Mesenchymal stem cell (in vitro differentiated cells and primary cell): ENCODE data around the gene RPL10L.

ENCODE experiments used
- DNase-seq: peaks from one replicate; pipeline ENCODE4 v3.0.0-alpha.2; 2013
- H2AFZ ChIP-seq: one replicate; pipeline ENCODE4 v1.6.1; 2013; ENCODE audit warnings: low read depth, mild to moderate bottlenecking, control low read depth, inconsistent platforms, low read length, moderate library complexity
- H2AK5ac ChIP-seq: 2 replicates; pipeline ENCODE4 v1.6.1; 2013; ENCODE audit warnings: low read length, moderate library complexity, mild to moderate bottlenecking, inconsistent platforms; ENCODE audit not compliant: severe bottlenecking
- H2BK120ac ChIP-seq: one replicate; pipeline ENCODE4 v1.6.1; 2013; ENCODE audit warnings: low read depth, mild to moderate bottlenecking, inconsistent platforms, low read length, moderate library complexity
- H2BK12ac ChIP-seq, 2 experiments: one replicate each; pipeline ENCODE4 v1.6.1; 2013; ENCODE audit warnings: inconsistent platforms in 2 of 2, low read length in 2 of 2, mild to moderate bottlenecking in 2 of 2, moderate library complexity in 2 of 2, control low read depth in 1 of 2
- H2BK15ac ChIP-seq: one replicate; pipeline ENCODE4 v1.6.1; 2013; ENCODE audit warnings: mild to moderate bottlenecking, low read depth, inconsistent platforms; ENCODE audit not compliant: poor library complexity, severe bottlenecking
- H2BK5ac ChIP-seq: 2 replicates; pipeline ENCODE4 v1.6.1; 2013; ENCODE audit warnings: low read depth, mild to moderate bottlenecking, low read length, control low read depth, inconsistent platforms; ENCODE audit not compliant: poor library complexity, severe bottlenecking
- H3K14ac ChIP-seq, 2 experiments: one replicate each; pipeline ENCODE4 v1.6.1; 2013; ENCODE audit warnings: inconsistent platforms in 2 of 2, low read length in 2 of 2, control low read depth in 1 of 2, mild to moderate bottlenecking in 1 of 2, moderate library complexity in 1 of 2
- H3K18ac ChIP-seq, 2 experiments: one replicate each; pipeline ENCODE4 v1.6.1; 2013; ENCODE audit warnings: inconsistent platforms in 2 of 2, low read length in 2 of 2, control low read depth in 1 of 2, low read depth in 1 of 2, mild to moderate bottlenecking in 1 of 2
- H3K23ac ChIP-seq, 2 experiments: one replicate each; pipeline ENCODE4 v1.6.1; 2013; ENCODE audit warnings: inconsistent platforms in 2 of 2, low read length in 2 of 2, mild to moderate bottlenecking in 2 of 2, moderate library complexity in 2 of 2, control low read depth in 1 of 2
- H3K27ac ChIP-seq: 2 replicates; pipeline ENCODE4 v1.5.1; 2013; ENCODE audit warnings: mild to moderate bottlenecking, moderate library complexity, low read length, control low read depth, inconsistent platforms; ENCODE audit not compliant: poor library complexity, severe bottlenecking
- H3K27me3 ChIP-seq, 2 experiments: 2 replicates each; pipeline versions ENCODE4 v1.6.1 to v1.7.0; 2013; ENCODE audit warnings: low read length in 2 of 2, mild to moderate bottlenecking in 2 of 2, moderate library complexity in 2 of 2, control low read depth in 1 of 2, inconsistent platforms in 1 of 2; ENCODE audit not compliant: control insufficient read depth in 1 of 2, insufficient read depth in 1 of 2
- H3K36me3 ChIP-seq, 2 experiments: 2 replicates each; pipeline versions ENCODE4 v1.6.1 to v1.7.0; 2013; ENCODE audit warnings: low read length in 2 of 2, control low read depth in 1 of 2, inconsistent platforms in 1 of 2, low read depth in 1 of 2, mild to moderate bottlenecking in 1 of 2; ENCODE audit not compliant: insufficient read depth in 2 of 2, control insufficient read depth in 1 of 2
- H3K4ac ChIP-seq, 2 experiments: one replicate each; pipeline ENCODE4 v1.6.1; 2013; ENCODE audit warnings: inconsistent platforms in 2 of 2, low read length in 2 of 2, mild to moderate bottlenecking in 2 of 2, moderate library complexity in 2 of 2, control low read depth in 1 of 2, low read depth in 1 of 2
- H3K4me1 ChIP-seq: 2 replicates; pipeline ENCODE4 v1.6.1; 2013; ENCODE audit warnings: low read depth, low read length, control low read depth; ENCODE audit not compliant: control insufficient read depth, insufficient read depth
- H3K4me2 ChIP-seq: 2 replicates; pipeline ENCODE4 v1.6.1; 2013; ENCODE audit warnings: low read length, mild to moderate bottlenecking, inconsistent platforms; ENCODE audit not compliant: poor library complexity, severe bottlenecking
- H3K4me3 ChIP-seq, 2 experiments: 2 replicates each; pipeline versions ENCODE4 v1.5.1 to v1.7.0; 2013; ENCODE audit warnings: low read length in 2 of 2, mild to moderate bottlenecking in 2 of 2, control low read depth in 1 of 2, low read depth in 1 of 2; ENCODE audit not compliant: insufficient read depth in 1 of 2
- H3K79me1 ChIP-seq: replicated peaks from 2 replicates; pipeline ENCODE4 v1.6.1; 2013; ENCODE audit warnings: mild to moderate bottlenecking, control low read depth, low read length, inconsistent platforms; ENCODE audit not compliant: poor library complexity, severe bottlenecking
- H3K9ac ChIP-seq: 2 replicates; pipeline ENCODE4 v1.7.0; 2013; ENCODE audit warnings: mild to moderate bottlenecking, low read length, moderate library complexity
- H3K9me3 ChIP-seq: 2 replicates; pipeline ENCODE4 v1.7.0; 2013; ENCODE audit warnings: mild to moderate bottlenecking, low read length; ENCODE audit not compliant: control insufficient read depth
- H4K8ac ChIP-seq: one replicate; pipeline ENCODE4 v1.6.1; 2013; ENCODE audit warnings: inconsistent platforms, mild to moderate bottlenecking, low read length, moderate library complexity
- H4K91ac ChIP-seq: one replicate; pipeline ENCODE4 v1.6.1; 2013; ENCODE audit warnings: mild to moderate bottlenecking, low read length, inconsistent platforms
- WGBS: methylation state at CpG from one replicate; pipeline ENCODE4 v1.1.7; 2013; ENCODE audit warnings: mixed read lengths; 5-methylcytosine and 5-hydroxymethylcytosine counted together

RPL10L gene

DNA sequence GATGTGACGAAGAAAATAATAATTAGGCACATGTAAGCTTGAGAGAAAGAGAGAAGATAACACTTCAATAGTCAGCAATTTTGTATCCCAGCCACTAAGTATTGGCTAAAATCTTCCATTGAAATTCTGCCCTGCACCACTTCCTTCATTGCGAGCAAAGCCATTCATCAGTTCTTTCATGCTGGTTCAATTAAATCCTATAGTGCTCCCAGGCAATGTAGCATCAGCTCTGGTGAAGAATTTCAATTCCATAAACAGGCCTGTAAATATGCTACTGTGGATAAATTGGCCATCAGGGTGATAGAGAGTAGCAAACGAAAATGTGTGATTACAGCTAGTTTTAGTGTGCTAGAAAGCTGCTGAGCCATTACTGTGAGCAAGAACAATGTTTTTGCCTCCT lies 24.7 kb downstream of the RPL10L start:
- H3K4me1 ChIP-seq, result peaks cover 1% of the 10 kb centered on the region
- no peak overlapping the region for H4K91ac ChIP-seq
- H3K4me2 ChIP-seq, result no peak overlapping the region
- no peak overlapping the region for H2BK120ac ChIP-seq
- H4K8ac ChIP-seq, result no peak overlapping the region
- H3K4ac ChIP-seq, result no peak overlapping the region
- no peak overlapping the region for H2AK5ac ChIP-seq
- no peaks in the 10 kb centered on the region for H3K36me3 ChIP-seq
- no peak overlapping the region for H3K23ac ChIP-seq
- peak overlapping the region in 1 of 2 experiments; percentile 71 for H2BK12ac ChIP-seq
- no peak overlapping the region for H2BK5ac ChIP-seq
- H3K9me3 ChIP-seq, result no peaks in the 10 kb centered on the region
- WGBS, result 61% methylated on average over 3 of the region's 3 CpGs
- H3K14ac ChIP-seq, result no peak overlapping the region
- H3K27me3 ChIP-seq, result no peaks in the 10 kb centered on the region
- no peak overlapping the region for H2BK15ac ChIP-seq
- H3K9ac ChIP-seq, result no peak overlapping the region
- H3K18ac ChIP-seq, result peak overlapping the region in 1 of 2 experiments; percentile 34
- H2AFZ ChIP-seq, result no peak overlapping the region
- DNase-seq, result no peak
- no peak overlapping the region for H3K27ac ChIP-seq
- no peak overlapping the region for H3K4me3 ChIP-seq
- no peaks in the 10 kb centered on the region for H3K79me1 ChIP-seq
